Measurements from ENCODE around the gene HERC5.

HERC5 gene

GRCh38 chr4:88524171-88524570 lies 67.3 kb downstream of the HERC5 start:
- Histone ChIP-seq H3K9ac (ENCODE audit: low read length) (peak overlapping the region; percentile 96), H2BK12ac (ENCODE audit: low read length in 2 of 2) (peak overlapping the region in 1 of 2 experiments; percentile 18), H4K91ac (ENCODE audit: low read length) (no peak overlapping the region), H2AK5ac (ENCODE audit: low read length, severe bottlenecking) (no peak overlapping the region), H3K23ac (ENCODE audit: low read length in 2 of 2) (no peak overlapping the region), H2AFZ (ENCODE audit: low read depth, low read length) (no peak overlapping the region), H3K27me3 (ENCODE audit: control insufficient read depth in 1 of 2, insufficient read depth in 1 of 2, low read length in 2 of 2) (no peaks in the 10 kb centered on the region), H3K4me3 (ENCODE audit: insufficient read depth in 1 of 2, low read depth in 1 of 2, low read length in 2 of 2) (peak overlapping the region in 1 of 2 experiments; percentile 95), H3K4me1 (ENCODE audit: control insufficient read depth, insufficient read depth, low read depth, low read length) (peaks cover 2% of the 10 kb centered on the region), H3K4ac (ENCODE audit: low read depth in 1 of 2, low read length in 2 of 2) (peak overlapping the region in 1 of 2 experiments; percentile 8), H3K36me3 (ENCODE audit: control insufficient read depth in 1 of 2, insufficient read depth in 2 of 2, low read depth in 1 of 2, low read length in 2 of 2) (peaks cover 0 to 22% of the 10 kb centered on the region in 2 experiments), H3K18ac (ENCODE audit: low read depth in 1 of 2, low read length in 2 of 2) (no peak overlapping the region), H3K27ac (ENCODE audit: low read length, poor library complexity, severe bottlenecking) (no peak overlapping the region), H2BK5ac (ENCODE audit: low read depth, low read length, poor library complexity, severe bottlenecking) (no peak overlapping the region), H2BK120ac (ENCODE audit: low read depth, low read length) (no peak overlapping the region), H3K4me2 (ENCODE audit: low read length, poor library complexity, severe bottlenecking) (peak overlapping the region; percentile 66), H3K9me3 (ENCODE audit: control insufficient read depth, low read length) (no peaks in the 10 kb centered on the region), H2BK15ac (ENCODE audit: low read depth, poor library complexity, severe bottlenecking) (no peak overlapping the region), H3K79me1 (replicated peaks; ENCODE audit: low read length, poor library complexity, severe bottlenecking) (peaks cover 11% of the 10 kb centered on the region), H4K8ac (ENCODE audit: low read length) (peak overlapping the region; percentile 17), H3K14ac (ENCODE audit: low read length in 2 of 2) (no peak overlapping the region)
- no peak for DNase-seq
- WGBS: 42% methylated on average over 2 of the region's 2 CpGs

- H3K27ac ChIP-seq (ENCODE audit: low read length, poor library complexity, severe bottlenecking): no peak overlapping the region
- no peak overlapping the region for H2BK120ac ChIP-seq (ENCODE audit: low read depth, low read length)
- H3K23ac ChIP-seq (ENCODE audit: low read length in 2 of 2): no peak overlapping the region
- peaks cover 11% of the 10 kb centered on the region for H3K79me1 ChIP-seq (replicated peaks; ENCODE audit: low read length, poor library complexity, severe bottlenecking)
- H3K18ac ChIP-seq (ENCODE audit: low read depth in 1 of 2, low read length in 2 of 2): no peak overlapping the region
- H2AFZ ChIP-seq (ENCODE audit: low read depth, low read length): no peak overlapping the region
- no peak overlapping the region for H2BK5ac ChIP-seq (ENCODE audit: low read depth, low read length, poor library complexity, severe bottlenecking)
- no peaks in the 10 kb centered on the region for H3K27me3 ChIP-seq (ENCODE audit: control insufficient read depth in 1 of 2, insufficient read depth in 1 of 2, low read length in 2 of 2)
- H3K36me3 ChIP-seq (ENCODE audit: control insufficient read depth in 1 of 2, insufficient read depth in 2 of 2, low read depth in 1 of 2, low read length in 2 of 2): peaks cover 0 to 5% of the 10 kb centered on the region in 2 experiments
- no peak overlapping the region for H2AK5ac ChIP-seq (ENCODE audit: low read length, severe bottlenecking)
- no peak overlapping the region for H4K8ac ChIP-seq (ENCODE audit: low read length)
- DNase-seq: no peak
- WGBS: 46% methylated on average over 1 of the region's 1 CpG
- no peak overlapping the region for H2BK15ac ChIP-seq (ENCODE audit: low read depth, poor library complexity, severe bottlenecking)
- peaks cover 2% of the 10 kb centered on the region for H3K4me1 ChIP-seq (ENCODE audit: control insufficient read depth, insufficient read depth, low read depth, low read length)
- no peak overlapping the region for H3K14ac ChIP-seq (ENCODE audit: low read length in 2 of 2)
- no peak overlapping the region for H3K4me2 ChIP-seq (ENCODE audit: low read length, poor library complexity, severe bottlenecking)
- no peak overlapping the region for H3K4me3 ChIP-seq (ENCODE audit: insufficient read depth in 1 of 2, low read depth in 1 of 2, low read length in 2 of 2)
- no peak overlapping the region for H3K4ac ChIP-seq (ENCODE audit: low read depth in 1 of 2, low read length in 2 of 2)
- H2BK12ac ChIP-seq (ENCODE audit: low read length in 2 of 2): no peak overlapping the region
- no peak overlapping the region for H4K91ac ChIP-seq (ENCODE audit: low read length)
- peak overlapping the region; percentile 96 for H3K9ac ChIP-seq (ENCODE audit: low read length)
- H3K9me3 ChIP-seq (ENCODE audit: control insufficient read depth, low read length): no peaks in the 10 kb centered on the region
Measured at GRCh38 chr4:88526221-88526815, 69.4 kb downstream of the HERC5 start.

GRCh38 chr4:88527787-88528186 lies 70.9 kb downstream of the HERC5 start:
- H3K36me3 ChIP-seq (ENCODE audit: control insufficient read depth in 1 of 2, insufficient read depth in 2 of 2, low read depth in 1 of 2, low read length in 2 of 2): no peaks in the 10 kb centered on the region
- no peak overlapping the region for H2BK120ac ChIP-seq (ENCODE audit: low read depth, low read length)
- H3K4me1 ChIP-seq (ENCODE audit: control insufficient read depth, insufficient read depth, low read depth, low read length): peaks cover 2% of the 10 kb centered on the region
- H2BK15ac ChIP-seq (ENCODE audit: low read depth, poor library complexity, severe bottlenecking): no peak overlapping the region
- no peak for DNase-seq
- no peak overlapping the region for H3K18ac ChIP-seq (ENCODE audit: low read depth in 1 of 2, low read length in 2 of 2)
- no peaks in the 10 kb centered on the region for H3K27me3 ChIP-seq (ENCODE audit: control insufficient read depth in 1 of 2, insufficient read depth in 1 of 2, low read length in 2 of 2)
- no peak overlapping the region for H3K4ac ChIP-seq (ENCODE audit: low read depth in 1 of 2, low read length in 2 of 2)
- WGBS: 97% methylated on average over 8 of the region's 8 CpGs
- no peak overlapping the region for H3K23ac ChIP-seq (ENCODE audit: low read length in 2 of 2)
- H4K8ac ChIP-seq (ENCODE audit: low read length): no peak overlapping the region
- no peak overlapping the region for H2BK12ac ChIP-seq (ENCODE audit: low read length in 2 of 2)
- H3K4me2 ChIP-seq (ENCODE audit: low read length, poor library complexity, severe bottlenecking): no peak overlapping the region
- no peak overlapping the region for H3K4me3 ChIP-seq (ENCODE audit: insufficient read depth in 1 of 2, low read depth in 1 of 2, low read length in 2 of 2)
- H3K9me3 ChIP-seq (ENCODE audit: control insufficient read depth, low read length): no peaks in the 10 kb centered on the region
- H3K14ac ChIP-seq (ENCODE audit: low read length in 2 of 2): no peak overlapping the region
- no peak overlapping the region for H2AFZ ChIP-seq (ENCODE audit: low read depth, low read length)
- no peak overlapping the region for H4K91ac ChIP-seq (ENCODE audit: low read length)
- H2AK5ac ChIP-seq (ENCODE audit: low read length, severe bottlenecking): no peak overlapping the region
- H3K9ac ChIP-seq (ENCODE audit: low read length): no peak overlapping the region
- H3K79me1 ChIP-seq (replicated peaks; ENCODE audit: low read length, poor library complexity, severe bottlenecking): peaks cover 9% of the 10 kb centered on the region
- H3K27ac ChIP-seq (ENCODE audit: low read length, poor library complexity, severe bottlenecking): no peak overlapping the region
- H2BK5ac ChIP-seq (ENCODE audit: low read depth, low read length, poor library complexity, severe bottlenecking): no peak overlapping the region

DNA sequence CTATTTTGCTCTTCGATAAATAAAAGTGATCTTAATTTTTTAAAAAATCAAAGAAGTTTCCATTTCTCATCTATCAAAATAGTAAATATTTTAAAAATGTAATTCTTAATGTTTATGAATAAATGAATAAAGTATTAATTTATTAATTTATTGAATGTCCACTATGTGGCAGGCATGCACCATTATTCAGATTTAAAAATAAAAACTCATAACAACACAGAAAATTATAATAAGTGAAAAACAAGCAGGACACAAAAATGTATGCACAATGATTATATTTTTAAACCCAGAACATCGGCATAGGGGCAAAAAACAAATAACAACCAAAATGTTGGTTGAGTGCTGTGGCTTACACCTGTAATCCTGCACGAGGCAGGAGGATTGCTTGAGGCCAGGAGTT lies 71.9 kb downstream of the HERC5 start:
- no peaks in the 10 kb centered on the region for H3K9me3 ChIP-seq (ENCODE audit: control insufficient read depth, low read length)
- no peak overlapping the region for H2AFZ ChIP-seq (ENCODE audit: low read depth, low read length)
- H2BK15ac ChIP-seq (ENCODE audit: low read depth, poor library complexity, severe bottlenecking): no peak overlapping the region
- H3K4me3 ChIP-seq (ENCODE audit: insufficient read depth in 1 of 2, low read depth in 1 of 2, low read length in 2 of 2): no peak overlapping the region
- no peak overlapping the region for H3K27ac ChIP-seq (ENCODE audit: low read length, poor library complexity, severe bottlenecking)
- H4K8ac ChIP-seq (ENCODE audit: low read length): no peak overlapping the region
- no peaks in the 10 kb centered on the region for H3K27me3 ChIP-seq (ENCODE audit: control insufficient read depth in 1 of 2, insufficient read depth in 1 of 2, low read length in 2 of 2)
- H3K4ac ChIP-seq (ENCODE audit: low read depth in 1 of 2, low read length in 2 of 2): no peak overlapping the region
- H3K23ac ChIP-seq (ENCODE audit: low read length in 2 of 2): no peak overlapping the region
- DNase-seq: no peak
- WGBS: 100% methylated on average over 2 of the region's 3 CpGs
- H3K14ac ChIP-seq (ENCODE audit: low read length in 2 of 2): no peak overlapping the region
- no peak overlapping the region for H3K4me2 ChIP-seq (ENCODE audit: low read length, poor library complexity, severe bottlenecking)
- no peak overlapping the region for H2BK12ac ChIP-seq (ENCODE audit: low read length in 2 of 2)
- no peaks in the 10 kb centered on the region for H3K36me3 ChIP-seq (ENCODE audit: control insufficient read depth in 1 of 2, insufficient read depth in 2 of 2, low read depth in 1 of 2, low read length in 2 of 2)
- H3K18ac ChIP-seq (ENCODE audit: low read depth in 1 of 2, low read length in 2 of 2): no peak overlapping the region
- H3K79me1 ChIP-seq (replicated peaks; ENCODE audit: low read length, poor library complexity, severe bottlenecking): peaks cover 7% of the 10 kb centered on the region
- H4K91ac ChIP-seq (ENCODE audit: low read length): no peak overlapping the region
- no peak overlapping the region for H2AK5ac ChIP-seq (ENCODE audit: low read length, severe bottlenecking)
- H3K9ac ChIP-seq (ENCODE audit: low read length): peak overlapping the region; percentile 7
- H3K4me1 ChIP-seq (ENCODE audit: control insufficient read depth, insufficient read depth, low read depth, low read length): no peaks in the 10 kb centered on the region
- H2BK5ac ChIP-seq (ENCODE audit: low read depth, low read length, poor library complexity, severe bottlenecking): no peak overlapping the region
- no peak overlapping the region for H2BK120ac ChIP-seq (ENCODE audit: low read depth, low read length)

All from mesenchymal stem cell (in vitro differentiated cells and primary cell).